KMS-11 (cell line): ENCODE results near the gene DDB1.

ENCODE experiments used
- H2AFZ ChIP-seq: fragments of 200-600 bp; sonication (generic); 2 replicates; pipeline ENCODE4 v1.6.1; 2016; ENCODE audit warnings: antibody characterized with exemption, mixed run types, low read depth
- H3K27ac ChIP-seq: fragments of 200-600 bp; sonication (generic); 2 replicates; pipeline ENCODE4 v1.6.1; 2016; ENCODE audit warnings: mild to moderate bottlenecking, mixed run types
- H3K27me3 ChIP-seq: fragments of 200-600 bp; sonication (generic); 2 replicates; pipeline ENCODE4 v1.6.1; 2017; ENCODE audit warnings: mild to moderate bottlenecking, low read depth, mixed run types, moderate library complexity; ENCODE audit not compliant: insufficient read depth
- H3K36me3 ChIP-seq: fragments of 200-600 bp; sonication (generic); 2 replicates; pipeline ENCODE4 v1.6.1; 2017; ENCODE audit warnings: mild to moderate bottlenecking, mixed run types; ENCODE audit not compliant: insufficient read depth
- H3K4me1 ChIP-seq: fragments of 200-600 bp; sonication (generic); 2 replicates; pipeline ENCODE4 v1.6.1; 2016; ENCODE audit warnings: mild to moderate bottlenecking, low read depth, mixed run types; ENCODE audit not compliant: poor library complexity, severe bottlenecking
- H3K4me2 ChIP-seq: fragments of 200-600 bp; sonication (generic); 2 replicates; pipeline ENCODE4 v1.7.0; 2016; ENCODE audit warnings: mild to moderate bottlenecking, mixed run types
- H3K4me3 ChIP-seq: fragments of 200-600 bp; sonication (generic); IDR thresholded peaks from 2 replicates; pipeline ENCODE4 v1.6.1; 2017; ENCODE audit warnings: low read depth, low read length, mixed read lengths; ENCODE audit not compliant: insufficient read depth
- H3K79me2 ChIP-seq: fragments of 200-600 bp; sonication (generic); 2 replicates; pipeline ENCODE4 v1.6.1; 2016; ENCODE audit warnings: low read depth, mixed run types; ENCODE audit not compliant: insufficient read depth
- H3K9ac ChIP-seq: fragments of 200-600 bp; sonication (generic); 2 replicates; pipeline ENCODE4 v1.6.1; 2016; ENCODE audit warnings: mild to moderate bottlenecking, mixed run types
- H4K20me1 ChIP-seq: fragments of 200-600 bp; sonication (generic); 2 replicates; pipeline ENCODE4 v1.6.1; 2016; ENCODE audit warnings: mild to moderate bottlenecking, mixed run types; ENCODE audit not compliant: insufficient read depth
- TF ChIP-seq, protein P1 (sequence below): fragments of 200-600 bp; sonication (generic); conservative IDR thresholded peaks from 2 replicates; pipeline ENCODE4 v1.6.1; 2017; ENCODE audit warnings: low read depth, mild to moderate bottlenecking, antibody characterized with exemption, low read length, moderate library complexity, mixed read lengths

The DDB1 gene

GRCh38 chr11:61293867-61294716 is 38.8 kb downstream of the DDB1 start:
- Histone ChIP-seq H3K4me3 (peak overlapping the region; percentile 62), H3K9ac (peak overlapping the region; percentile 99), H3K79me2 (no peaks in the 10 kb centered on the region), H3K36me3 (no peaks in the 10 kb centered on the region), H3K4me1 (peaks cover 50% of the 10 kb centered on the region), H2AFZ (peak overlapping the region; percentile 19), H4K20me1 (no peaks in the 10 kb centered on the region), H3K4me2 (peak overlapping the region; percentile 83), H3K27me3 (no peaks in the 10 kb centered on the region), H3K27ac (peak overlapping the region; percentile 93)
- TF ChIP-seq, protein P1, sequence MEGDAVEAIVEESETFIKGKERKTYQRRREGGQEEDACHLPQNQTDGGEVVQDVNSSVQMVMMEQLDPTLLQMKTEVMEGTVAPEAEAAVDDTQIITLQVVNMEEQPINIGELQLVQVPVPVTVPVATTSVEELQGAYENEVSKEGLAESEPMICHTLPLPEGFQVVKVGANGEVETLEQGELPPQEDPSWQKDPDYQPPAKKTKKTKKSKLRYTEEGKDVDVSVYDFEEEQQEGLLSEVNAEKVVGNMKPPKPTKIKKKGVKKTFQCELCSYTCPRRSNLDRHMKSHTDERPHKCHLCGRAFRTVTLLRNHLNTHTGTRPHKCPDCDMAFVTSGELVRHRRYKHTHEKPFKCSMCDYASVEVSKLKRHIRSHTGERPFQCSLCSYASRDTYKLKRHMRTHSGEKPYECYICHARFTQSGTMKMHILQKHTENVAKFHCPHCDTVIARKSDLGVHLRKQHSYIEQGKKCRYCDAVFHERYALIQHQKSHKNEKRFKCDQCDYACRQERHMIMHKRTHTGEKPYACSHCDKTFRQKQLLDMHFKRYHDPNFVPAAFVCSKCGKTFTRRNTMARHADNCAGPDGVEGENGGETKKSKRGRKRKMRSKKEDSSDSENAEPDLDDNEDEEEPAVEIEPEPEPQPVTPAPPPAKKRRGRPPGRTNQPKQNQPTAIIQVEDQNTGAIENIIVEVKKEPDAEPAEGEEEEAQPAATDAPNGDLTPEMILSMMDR: 0 out of 2 replicates have a peak, but pooled peaks have one; percentile 9

GRCh38 chr11:61292356-61292755 is 40.5 kb downstream of the DDB1 start:
- Histone ChIP-seq H3K4me3 (no peak overlapping the region), H3K27ac (no peak overlapping the region), H3K4me1 (peaks cover 32% of the 10 kb centered on the region), H3K4me2 (no peak overlapping the region; the same call in 1 of the 2 replicates), H3K79me2 (no peaks in the 10 kb centered on the region), H4K20me1 (no peaks in the 10 kb centered on the region), H3K27me3 (no peaks in the 10 kb centered on the region), H2AFZ (no peak overlapping the region), H3K9ac (no peak overlapping the region), H3K36me3 (no peaks in the 10 kb centered on the region)
- TF ChIP-seq, protein P1: no peak

GRCh38 chr11:61290905-61291690 is 41.8 kb downstream of the DDB1 start:
- H2AFZ ChIP-seq: no peak overlapping the region
- no peak overlapping the region for H3K4me2 ChIP-seq
- no peak overlapping the region for H3K9ac ChIP-seq
- no peak overlapping the region for H3K27ac ChIP-seq
- H3K4me1 ChIP-seq: peaks cover 20% of the 10 kb centered on the region
- TF ChIP-seq, protein P1: no peak
- no peaks in the 10 kb centered on the region for H3K27me3 ChIP-seq
- H3K4me3 ChIP-seq: no peak overlapping the region
- no peaks in the 10 kb centered on the region for H3K36me3 ChIP-seq
- no peaks in the 10 kb centered on the region for H3K79me2 ChIP-seq
- no peaks in the 10 kb centered on the region for H4K20me1 ChIP-seq

DNA sequence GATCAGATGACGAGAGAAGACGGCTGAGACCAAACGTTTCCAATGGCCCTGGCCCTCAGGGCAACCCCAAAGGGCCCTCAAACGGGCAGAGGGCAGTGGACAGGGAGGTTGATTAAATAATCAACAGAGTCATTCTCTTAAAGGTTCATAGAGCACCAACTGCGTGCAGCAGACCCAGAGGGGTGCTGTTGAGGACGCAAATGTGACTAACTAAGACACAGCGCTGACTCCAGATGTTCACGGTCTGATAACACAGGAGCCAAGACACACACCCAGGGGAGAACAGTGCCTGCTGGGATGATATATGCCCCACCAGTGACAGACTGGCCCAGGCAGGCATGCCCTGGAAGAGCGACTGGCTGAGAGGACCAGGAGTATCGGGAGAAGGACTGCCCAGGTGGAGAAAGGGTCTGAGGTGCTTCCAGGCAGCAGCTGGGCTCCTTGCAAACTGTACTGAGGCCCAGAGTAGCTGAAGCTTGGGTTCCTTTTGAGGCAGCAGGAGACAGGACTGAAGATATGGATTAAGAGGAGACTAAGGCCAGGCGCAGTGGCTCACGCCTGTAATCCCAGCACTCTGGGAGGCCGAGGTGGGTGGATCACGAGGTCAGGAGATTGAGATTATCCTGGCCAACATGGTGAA is 45.4 kb downstream of the DDB1 start:
- no peak overlapping the region for H2AFZ ChIP-seq

More for the DNA sequence above, 45.4 kb downstream of the DDB1 start:
- TF ChIP-seq, protein P1: no peak
- H3K9ac ChIP-seq: no peak overlapping the region
- H3K4me2 ChIP-seq: no peak overlapping the region
- H3K4me1 ChIP-seq: peaks cover 2% of the 10 kb centered on the region
- H3K79me2 ChIP-seq: no peaks in the 10 kb centered on the region
- H3K4me3 ChIP-seq: no peak overlapping the region
- no peaks in the 10 kb centered on the region for H3K36me3 ChIP-seq
- no peak overlapping the region for H3K27ac ChIP-seq
- no peaks in the 10 kb centered on the region for H3K27me3 ChIP-seq
- H4K20me1 ChIP-seq: no peaks in the 10 kb centered on the region
